GM12801 (cell line): ENCODE results near the gene SLC7A6OS.

Experiments
- TF ChIP-seq, protein P1 (sequence below): IDR thresholded peaks from one replicate; pipeline ENCODE4 v1.5.1; 2011; ENCODE audit warnings: control low read depth; ENCODE audit not compliant: insufficient read length; ENCODE audit errors: extremely low read depth

SLC7A6OS gene

DNA sequence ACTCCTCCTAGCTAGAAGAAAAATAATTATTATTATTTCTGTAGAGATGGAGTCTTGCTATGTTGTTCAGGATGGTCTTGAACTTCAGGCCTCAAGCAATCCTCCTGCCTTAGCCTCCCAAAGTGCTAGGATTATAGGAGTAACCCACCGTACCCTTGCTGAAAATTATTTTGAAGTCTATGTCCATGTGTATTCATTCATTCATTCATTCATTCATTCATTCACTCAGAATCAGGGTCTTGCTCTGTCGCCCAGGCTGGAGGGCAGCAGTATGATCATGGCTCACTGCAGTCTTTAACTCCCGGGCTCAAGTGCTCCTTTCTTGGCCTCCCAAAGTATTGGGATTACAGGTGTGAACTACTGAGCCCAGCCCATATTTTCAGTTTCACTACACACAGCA lies 4.1 kb downstream of the SLC7A6OS start:
- TF ChIP-seq, protein P1, sequence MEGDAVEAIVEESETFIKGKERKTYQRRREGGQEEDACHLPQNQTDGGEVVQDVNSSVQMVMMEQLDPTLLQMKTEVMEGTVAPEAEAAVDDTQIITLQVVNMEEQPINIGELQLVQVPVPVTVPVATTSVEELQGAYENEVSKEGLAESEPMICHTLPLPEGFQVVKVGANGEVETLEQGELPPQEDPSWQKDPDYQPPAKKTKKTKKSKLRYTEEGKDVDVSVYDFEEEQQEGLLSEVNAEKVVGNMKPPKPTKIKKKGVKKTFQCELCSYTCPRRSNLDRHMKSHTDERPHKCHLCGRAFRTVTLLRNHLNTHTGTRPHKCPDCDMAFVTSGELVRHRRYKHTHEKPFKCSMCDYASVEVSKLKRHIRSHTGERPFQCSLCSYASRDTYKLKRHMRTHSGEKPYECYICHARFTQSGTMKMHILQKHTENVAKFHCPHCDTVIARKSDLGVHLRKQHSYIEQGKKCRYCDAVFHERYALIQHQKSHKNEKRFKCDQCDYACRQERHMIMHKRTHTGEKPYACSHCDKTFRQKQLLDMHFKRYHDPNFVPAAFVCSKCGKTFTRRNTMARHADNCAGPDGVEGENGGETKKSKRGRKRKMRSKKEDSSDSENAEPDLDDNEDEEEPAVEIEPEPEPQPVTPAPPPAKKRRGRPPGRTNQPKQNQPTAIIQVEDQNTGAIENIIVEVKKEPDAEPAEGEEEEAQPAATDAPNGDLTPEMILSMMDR = no peak

DNA sequence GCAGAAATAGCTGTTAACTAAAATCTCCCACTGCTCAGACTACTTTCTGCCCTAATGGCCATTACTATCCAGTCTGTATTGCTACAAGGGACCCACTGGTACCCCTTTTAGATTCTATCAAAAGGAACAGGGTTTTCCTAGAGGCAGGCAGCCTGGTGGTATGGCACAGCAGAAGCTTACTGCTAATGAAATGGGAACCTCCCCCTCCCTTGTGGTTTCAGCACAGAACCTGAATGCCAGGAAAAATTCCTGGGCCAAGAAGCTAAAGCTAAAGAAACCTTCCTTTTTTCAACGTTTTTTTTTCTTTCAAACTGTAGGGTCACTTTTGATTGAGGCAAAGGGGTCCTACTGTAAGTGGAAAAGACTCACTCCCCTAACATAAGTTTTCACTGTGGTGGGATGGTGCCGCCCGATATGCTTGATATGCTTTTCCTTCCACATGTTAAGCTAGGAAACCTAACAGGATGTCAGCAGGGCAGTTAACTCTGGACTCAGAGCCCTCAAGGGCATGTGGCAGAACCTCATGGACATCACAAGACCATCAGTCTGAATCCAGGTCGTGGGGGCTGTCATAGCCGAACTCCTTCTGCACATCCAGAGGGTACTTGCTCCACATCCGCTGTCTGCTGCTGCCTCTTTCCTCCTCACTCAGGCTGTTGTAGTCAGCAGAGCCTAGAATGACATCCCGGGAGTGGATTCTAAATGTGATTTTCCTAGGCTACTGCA lies 9.8 kb downstream of the SLC7A6OS start:
- TF ChIP-seq, protein P1 = no peak

DNA sequence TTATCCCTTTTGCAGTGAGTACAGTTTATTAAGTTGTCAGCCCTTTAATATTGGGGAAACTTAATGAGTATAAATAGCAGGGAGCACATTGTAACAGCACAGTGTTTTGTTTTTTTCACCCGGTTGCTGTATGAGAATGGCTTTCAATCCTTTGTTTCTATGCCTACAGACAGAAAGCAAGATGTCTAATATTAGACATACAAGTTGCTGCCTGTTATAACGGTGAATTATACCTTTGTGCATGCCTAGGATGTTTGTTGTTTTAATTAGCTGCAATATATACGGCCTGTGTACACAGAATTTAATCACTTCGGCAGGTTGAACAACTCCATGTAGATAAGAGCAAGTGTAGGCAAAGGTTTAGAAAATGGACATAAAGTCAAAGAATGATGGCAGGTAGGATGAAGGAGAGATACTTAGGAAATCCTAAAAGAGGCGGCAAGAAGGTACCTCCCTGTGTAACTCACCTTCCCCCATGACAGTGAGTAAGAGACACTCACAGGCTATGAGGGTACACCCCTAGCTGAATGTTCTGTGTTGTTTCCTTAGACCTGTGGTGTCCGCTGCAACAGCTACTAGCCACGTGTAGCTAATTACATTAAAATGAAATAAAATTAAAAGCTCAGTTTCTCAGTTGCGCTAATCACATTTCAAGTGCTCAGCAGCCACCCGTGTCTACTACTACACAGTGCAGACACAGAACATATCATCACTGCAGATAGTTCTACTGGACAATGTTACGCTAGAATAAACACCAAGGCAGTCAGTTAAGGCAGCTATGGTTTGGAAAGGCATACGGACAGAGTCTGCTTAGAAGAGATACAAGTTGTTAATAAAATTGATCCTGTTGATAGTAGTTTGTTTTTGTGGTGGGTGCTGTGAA lies 10.9 kb downstream of the SLC7A6OS start:
- TF ChIP-seq, protein P1 = no peak

DNA sequence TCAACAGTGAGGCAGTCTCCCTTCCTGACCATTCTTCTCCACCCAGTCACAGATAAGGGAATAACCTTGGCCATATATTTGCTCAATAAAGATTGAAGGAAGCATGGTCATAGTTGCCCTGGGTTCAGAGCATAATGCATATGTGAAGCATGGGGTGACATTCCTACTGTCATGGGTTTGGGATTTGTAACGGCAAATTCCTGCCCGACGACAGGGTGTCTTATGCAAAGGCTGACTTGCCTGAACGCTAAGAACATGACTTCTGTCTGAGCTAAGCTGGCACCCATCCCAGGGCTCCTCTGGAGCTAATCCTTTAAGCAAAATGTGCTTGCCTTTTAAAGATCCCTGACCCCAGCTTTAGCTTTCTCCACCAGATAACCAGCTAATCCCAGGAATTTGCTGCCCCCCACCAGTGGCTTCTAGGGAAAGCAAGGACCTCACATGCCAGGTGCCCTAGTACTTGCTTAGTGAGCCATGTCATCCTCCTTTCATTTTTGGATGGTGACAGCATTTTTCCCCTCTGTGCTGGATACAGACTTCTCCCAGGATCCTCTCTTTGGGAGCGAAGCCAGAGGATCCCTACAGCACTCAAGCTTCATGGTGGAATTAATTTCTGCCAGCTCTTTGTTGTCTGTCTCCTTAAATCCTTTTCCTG lies 11.7 kb downstream of the SLC7A6OS start:
- TF ChIP-seq, protein P1 = no peak

DNA sequence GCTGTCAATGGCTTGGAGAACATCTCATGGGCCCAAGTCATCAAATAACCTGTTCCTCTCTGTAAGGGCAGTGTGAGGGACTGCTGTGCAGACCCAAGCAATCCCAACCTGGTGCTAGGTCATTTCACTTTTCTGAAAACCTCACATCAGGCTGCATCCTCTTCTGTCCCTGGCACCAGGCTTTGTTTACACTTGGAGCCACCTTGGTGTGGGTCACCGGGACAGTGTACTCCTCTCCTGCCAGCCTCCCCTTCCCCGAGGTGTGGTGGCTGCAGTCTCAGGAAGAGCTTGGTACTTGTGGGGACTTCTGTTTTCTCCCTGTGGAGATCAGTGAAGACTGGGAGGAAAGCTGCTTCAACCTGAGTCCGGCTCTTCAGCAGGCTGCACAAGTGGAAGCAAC lies 12.4 kb downstream of the SLC7A6OS start:
- TF ChIP-seq, protein P1 = no peak

DNA sequence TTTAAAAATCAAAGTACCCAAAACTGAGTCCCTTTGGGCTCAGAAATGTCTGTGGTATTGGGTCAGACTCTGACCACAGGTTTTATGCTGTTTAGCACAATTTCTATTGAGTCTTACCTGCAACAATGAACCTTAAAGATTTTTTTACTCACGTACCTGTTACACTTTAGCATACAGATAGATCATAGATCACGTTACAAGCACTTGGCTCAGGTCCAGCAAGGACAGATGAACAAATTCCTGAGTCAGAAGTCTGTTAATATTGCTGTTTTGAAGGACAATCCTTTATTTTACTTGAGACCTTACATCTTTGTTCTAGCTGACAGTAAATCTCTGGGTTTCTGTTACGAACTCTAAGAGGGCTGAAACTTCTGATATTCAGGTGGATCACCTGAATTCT lies 12.8 kb downstream of the SLC7A6OS start:
- TF ChIP-seq, protein P1 = no peak

DNA sequence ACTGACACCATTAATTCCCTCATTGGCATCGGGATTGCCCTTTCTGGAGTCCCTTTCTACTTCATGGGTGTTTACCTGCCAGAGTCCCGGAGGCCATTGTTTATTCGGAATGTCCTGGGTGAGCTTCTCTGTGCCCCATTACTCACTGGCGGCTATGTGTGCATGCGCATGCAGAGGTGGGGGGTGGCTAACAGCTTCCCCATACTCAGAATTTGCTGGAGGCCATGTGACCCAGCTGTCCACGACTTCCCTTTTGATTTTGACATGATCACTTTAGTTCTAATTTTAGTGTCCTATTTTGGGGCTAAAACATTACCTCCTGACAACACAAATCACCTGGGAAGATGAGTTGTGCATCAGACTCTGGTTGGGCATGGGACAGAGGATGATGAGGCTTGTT lies 14.1 kb downstream of the SLC7A6OS start:
- TF ChIP-seq, protein P1 = no peak
